Stimulated activated CD4-positive, alpha-beta T cell treated with anti-CD3 and anti-CD28 coated beads, Interleukin-1b, Interleukin-23, amount 100 ng/mL, for 48 hours (primary cell): ENCODE results near the gene MTRR.
A peak's percentile ranks its signal among the peaks of the same experiment; 100 is the strongest.

Experiments used
- DNase-seq: peaks from one replicate; pipeline ENCODE4 v3.0.0-alpha.2; 2020

The MTRR gene

DNA sequence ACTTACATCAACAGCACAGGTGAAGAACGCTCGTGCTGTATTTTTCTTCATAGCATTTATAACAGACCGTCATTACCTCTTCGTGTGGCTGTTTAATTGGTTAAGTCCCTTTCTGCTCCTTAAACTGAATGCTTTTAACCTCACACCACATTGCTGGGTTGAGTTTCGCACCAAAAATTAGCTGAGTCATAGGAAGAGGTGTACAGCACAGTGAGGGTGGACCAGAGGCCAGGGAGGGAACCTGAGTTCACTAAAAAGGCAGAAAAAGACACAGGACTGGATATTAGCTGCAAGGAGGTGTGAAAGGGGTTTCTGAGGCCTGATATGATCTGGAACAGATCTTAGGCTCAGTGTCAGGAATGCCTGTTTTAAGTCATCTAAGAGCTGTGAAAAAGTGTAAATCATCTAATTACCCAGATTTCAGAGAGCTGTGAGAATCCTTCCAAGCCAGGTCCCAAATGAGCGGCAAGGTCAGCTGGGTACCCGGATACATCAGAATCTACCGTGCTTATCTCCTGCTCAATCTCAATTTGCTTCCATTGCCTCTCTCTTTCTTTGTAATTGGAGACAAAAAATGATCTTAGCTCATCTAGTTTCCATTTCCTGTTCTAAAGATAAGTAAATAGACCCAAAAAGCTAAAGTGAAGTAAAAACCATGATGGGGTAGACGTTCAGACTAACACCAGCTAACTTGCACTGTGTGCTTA, 10.9 kb upstream of the MTRR start:
- no peak for DNase-seq

DNA sequence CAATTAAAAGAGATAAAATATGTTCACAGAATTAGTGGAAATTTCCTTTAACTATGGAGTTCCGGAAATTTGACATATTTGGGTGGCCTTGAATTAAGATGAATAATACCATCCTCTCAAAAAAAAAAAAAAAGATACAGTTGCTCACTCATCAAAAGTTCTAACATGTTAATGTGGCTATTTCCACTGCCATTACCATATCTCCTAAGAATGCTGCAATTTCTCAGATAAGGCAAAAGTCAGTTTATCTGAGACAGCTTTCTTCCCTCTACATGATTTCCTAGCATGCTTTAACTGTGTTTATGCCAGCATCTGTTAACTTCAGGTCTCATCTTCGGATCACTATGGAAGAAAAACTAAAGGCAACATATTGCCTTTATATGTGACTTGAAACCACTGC, 2.8 kb upstream of the MTRR start:
- no peak for DNase-seq

DNA sequence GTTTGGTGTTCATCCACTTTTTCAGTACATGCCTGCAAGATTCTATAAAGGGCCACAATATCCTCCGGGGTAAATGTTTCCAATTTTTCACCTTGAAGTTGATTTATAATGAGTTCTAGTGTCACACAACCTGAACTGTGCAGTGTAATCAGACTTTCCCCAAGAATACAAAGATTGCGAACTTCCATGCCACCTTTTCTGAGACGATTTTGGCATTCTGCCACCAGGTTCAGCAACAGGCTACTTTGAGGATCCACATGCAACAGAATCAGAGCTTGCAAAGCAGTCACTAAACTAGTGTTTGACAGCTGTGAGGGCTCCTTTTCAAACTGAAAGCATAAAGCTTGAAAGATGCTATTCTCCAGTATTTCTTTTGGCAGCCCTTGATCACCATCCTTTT, 1.7 kb upstream of the MTRR start:
- DNase-seq, result no peak

DNA sequence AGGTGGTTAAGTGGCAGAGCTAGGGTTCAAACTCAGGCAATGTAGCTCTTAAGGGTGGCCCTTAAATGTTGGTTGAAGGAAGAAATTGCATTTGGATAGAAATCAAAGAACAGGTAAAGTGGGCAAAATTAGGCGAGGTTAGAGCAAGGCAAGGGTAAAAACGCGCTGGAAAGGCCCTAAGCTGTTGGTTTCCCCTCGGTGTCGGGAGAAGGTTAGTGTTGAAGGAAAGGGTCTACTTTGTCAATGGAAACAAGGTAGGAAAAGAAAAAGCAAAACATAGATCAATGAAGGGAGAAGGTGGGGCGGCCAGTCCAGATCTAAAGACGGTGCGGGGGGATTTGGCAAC, 548 bp upstream of the MTRR start:
- no peak for DNase-seq

DNA sequence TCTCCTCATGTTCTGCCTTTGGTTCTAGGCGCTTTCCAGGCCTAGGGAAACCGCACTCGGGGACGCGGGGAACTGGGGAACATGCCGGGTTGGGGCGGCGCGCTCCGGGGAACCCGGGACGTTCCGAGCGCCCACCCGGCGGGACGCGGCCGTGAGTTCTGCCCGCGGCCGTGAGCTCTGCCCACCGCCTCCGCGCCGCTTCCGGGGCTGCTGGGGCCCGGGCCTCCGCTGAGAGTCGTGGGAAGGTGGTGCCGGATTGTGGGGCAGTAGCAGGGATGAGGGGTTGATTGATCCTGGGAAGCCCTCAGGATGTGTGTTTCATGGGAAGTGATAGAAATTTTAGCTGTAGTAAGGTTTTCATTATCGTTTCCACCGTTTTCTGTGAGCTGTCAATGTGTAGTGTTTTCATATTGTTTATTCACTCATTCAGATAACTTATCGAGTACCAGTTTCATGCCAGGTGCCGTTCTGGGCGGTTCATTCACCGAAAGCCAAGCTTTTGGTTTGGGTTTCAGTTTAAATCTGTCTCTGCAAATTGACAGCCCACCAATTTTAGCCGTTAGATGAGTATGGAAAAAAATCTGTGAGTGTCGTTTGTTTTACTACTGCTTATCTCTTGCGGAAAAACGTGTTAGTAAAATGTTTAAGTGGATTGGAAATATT, 657 bp downstream of the MTRR start:
- peak; percentile 45 for DNase-seq

DNA sequence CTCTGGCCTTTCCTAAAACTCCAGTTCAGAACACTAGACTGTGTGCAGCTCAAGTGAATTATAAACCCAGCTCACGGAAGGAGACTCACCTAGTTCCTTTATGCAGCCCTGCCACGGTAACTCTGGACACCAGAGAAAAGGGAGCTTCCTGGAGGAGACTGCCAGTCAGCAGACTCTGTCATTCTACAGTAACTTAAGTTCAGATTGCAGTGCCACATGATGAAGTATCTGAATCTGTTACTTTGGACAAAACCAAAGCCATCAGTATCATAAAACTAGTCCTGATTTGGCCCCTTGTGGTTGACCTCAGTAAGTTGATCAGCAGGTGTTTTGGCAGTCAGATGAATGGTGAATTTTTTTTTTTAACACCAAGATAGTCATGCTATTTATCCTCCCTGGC, 2.7 kb downstream of the MTRR start:
- DNase-seq, result no peak

DNA sequence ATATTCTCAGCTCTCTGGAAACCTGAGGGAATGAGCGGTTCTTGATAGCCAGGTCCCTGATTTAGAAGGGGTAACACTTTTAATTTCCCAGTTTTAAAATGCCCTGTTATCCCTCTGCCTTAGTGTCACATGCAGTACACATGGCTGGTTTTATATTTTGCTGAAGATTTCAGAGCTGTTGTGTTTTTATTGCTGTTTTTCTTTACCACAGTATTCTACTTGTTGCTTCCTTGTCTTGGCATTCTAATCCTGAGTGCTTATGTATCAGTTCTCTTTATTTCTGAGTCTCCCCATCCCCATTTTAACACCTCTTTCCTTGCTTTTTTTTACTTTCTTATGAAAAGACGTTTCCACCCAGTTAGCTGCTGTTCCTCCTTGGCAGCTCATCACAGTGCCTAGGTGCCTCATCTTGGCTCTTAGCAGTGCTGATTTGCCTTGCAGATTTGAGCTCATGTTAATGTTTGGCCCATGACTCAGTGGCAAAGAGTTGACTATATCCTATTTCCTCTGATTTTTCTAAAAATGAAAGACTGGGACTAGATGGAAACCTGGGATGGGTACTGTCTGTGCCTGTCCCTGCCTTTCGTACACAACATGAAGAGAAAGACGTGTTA, 3.7 kb downstream of the MTRR start:
- no peak for DNase-seq

DNA sequence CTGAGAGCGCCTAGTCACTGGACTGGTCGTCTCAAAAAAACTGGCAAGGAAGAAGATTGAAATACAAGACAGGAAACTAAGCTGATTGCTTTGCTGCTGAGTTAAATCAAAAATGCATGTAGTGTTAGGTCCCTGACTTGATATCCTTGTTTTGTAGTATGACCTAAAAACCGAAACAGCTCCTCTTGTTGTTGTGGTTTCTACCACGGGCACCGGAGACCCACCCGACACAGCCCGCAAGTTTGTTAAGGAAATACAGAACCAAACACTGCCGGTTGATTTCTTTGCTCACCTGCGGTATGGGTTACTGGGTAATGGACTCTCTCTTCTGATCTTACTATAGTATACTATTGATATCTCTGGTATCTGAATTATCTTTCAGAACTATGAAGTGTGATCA, 4.3 kb downstream of the MTRR start:
- DNase-seq, result peak; percentile 35

DNA sequence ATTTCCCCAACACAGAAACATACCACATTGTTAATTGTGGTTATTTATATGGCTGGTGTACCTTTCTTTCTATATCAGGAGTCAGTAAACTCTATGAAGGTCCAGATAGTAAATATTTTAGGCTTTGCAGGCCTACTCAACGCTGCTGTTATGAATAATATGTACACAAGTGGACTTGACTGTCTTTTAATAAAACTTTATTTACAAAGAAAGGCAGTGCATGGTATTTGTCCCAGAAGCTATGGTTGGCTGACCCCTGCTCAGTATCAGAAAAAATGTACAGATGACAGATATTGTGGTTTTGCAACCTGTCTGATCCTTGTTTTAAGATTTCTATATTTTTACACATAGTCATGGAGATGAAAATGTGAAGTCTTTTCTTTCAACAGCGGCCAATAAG, 5.7 kb downstream of the MTRR start:
- no peak for DNase-seq

DNA sequence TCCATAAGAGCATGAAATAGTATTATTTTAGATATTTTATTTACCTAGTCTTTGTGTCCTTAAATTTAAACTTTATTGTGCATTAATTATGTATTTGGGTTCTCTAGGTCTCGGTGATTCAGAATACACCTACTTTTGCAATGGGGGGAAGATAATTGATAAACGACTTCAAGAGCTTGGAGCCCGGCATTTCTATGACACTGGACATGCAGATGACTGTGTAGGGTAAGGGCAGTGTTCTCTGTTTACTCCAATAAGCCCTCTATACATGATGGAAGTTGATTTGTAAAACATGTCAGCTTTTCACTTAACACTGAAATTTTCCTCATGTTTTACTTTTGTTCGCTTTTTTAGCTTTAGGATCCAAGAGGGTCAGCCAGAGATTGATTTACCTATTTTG, 6.2 kb downstream of the MTRR start:
- DNase-seq, result no peak

DNA sequence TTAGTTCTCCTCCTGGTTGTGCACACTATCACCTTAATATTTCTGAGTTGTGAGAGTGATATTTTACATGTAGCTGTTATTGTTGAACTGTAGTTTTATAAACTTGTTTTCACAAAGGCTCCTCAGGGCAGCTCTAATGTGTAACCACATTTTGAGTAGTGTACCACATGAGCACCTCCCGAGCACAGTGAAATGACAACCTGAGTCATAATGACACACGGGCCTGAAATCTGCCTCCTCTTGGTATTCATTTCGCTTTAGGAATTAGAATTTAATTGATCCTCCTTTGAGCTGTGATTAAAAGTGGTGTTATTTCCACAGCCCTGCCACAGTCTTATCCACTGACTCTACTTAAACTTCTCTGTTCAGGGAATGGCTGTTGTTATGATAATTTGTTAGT, 7.9 kb downstream of the MTRR start:
- DNase-seq, result peak; percentile 45

DNA sequence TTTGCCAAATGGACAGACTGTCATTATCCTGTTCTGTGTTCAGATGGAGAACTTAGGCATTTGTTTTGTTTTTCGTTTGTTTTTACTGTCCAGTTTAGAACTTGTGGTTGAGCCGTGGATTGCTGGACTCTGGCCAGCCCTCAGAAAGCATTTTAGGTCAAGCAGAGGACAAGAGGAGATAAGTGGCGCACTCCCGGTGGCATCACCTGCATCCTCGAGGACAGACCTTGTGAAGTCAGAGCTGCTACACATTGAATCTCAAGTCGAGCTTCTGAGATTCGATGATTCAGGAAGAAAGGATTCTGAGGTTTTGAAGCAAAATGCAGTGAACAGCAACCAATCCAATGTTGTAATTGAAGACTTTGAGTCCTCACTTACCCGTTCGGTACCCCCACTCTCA, 8.9 kb downstream of the MTRR start:
- DNase-seq, result no peak

DNA sequence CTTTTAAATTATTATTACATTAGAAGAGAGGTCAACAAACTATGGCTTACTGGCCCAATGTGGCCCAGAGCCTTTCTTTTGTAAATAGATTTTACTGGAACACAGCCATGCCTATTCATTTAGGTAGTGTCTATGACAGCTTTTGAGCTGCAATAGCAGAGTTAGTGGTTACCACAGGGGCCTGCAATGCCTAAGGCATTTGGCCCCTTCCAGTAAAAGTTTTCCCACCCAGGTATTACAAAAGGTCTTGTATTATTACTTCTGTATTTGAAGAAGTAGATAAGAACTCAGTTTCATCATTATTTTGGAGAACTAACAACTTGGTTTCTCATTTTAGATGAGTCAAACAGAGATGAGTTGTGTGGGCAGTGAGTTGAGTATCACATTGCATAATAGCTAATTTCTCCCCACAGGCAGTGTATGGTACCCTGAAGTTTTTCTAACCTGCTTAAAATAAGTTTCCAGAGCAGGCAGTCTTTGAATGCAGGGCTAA, 9.5 kb downstream of the MTRR start:
- DNase-seq, result no peak

DNA sequence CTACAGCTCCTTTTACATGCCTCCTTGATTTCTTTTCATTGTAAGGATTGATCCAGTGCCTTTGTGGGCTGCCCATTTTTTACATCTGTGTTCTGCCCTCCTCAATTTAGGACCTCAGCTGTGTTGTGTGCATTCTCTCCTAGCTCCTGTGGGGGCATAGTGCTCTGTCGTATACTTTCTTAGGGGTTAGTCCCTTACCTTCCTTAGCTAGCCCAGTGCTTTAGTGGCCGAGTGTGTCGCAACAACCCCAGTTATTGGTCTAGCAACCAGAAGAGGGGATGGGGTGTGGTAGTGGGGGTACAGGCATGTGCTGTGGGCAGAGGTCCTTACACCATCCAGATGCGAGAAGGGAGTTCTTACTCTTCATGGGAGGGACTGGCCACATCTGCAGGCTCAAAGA, 12.1 kb downstream of the MTRR start:
- DNase-seq, result no peak

DNA sequence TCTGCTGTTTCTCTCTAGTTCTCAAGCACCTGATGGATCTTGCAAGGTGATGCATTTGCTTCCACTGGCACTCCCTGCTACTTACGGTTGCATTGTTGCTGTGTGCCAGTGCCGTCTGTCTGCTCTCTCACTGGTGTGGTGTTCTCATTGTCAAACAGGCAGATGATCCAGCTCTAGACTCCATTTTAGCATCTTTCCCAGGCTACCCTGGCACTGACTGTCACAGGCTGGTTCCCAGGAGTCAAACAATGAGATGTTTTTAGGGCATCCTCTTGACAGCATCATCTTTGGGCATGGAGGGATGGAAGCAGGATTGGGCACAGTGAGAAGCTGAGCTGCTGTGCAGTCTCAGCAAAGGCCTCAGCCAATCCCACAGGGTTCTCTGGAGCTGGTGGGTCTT, 12.9 kb downstream of the MTRR start:
- DNase-seq, result no peak

DNA sequence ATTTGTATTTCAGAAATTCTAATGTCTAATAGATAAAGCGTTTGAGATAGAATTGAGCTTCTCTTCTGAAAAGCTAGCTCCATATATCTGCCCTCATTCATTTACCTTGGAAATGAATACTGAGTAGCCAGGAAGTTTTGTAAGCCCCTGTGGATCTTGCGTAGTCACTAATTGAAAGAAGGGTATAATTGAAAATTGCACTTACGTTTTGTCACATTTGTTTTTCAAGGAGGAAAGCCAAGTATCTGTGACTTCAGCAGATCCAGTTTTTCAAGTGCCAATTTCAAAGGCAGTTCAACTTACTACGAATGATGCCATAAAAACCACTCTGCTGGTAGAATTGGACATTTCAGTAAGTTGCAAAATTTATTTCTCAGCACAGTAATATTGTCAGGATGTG, 14.0 kb downstream of the MTRR start:
- no peak for DNase-seq

DNA sequence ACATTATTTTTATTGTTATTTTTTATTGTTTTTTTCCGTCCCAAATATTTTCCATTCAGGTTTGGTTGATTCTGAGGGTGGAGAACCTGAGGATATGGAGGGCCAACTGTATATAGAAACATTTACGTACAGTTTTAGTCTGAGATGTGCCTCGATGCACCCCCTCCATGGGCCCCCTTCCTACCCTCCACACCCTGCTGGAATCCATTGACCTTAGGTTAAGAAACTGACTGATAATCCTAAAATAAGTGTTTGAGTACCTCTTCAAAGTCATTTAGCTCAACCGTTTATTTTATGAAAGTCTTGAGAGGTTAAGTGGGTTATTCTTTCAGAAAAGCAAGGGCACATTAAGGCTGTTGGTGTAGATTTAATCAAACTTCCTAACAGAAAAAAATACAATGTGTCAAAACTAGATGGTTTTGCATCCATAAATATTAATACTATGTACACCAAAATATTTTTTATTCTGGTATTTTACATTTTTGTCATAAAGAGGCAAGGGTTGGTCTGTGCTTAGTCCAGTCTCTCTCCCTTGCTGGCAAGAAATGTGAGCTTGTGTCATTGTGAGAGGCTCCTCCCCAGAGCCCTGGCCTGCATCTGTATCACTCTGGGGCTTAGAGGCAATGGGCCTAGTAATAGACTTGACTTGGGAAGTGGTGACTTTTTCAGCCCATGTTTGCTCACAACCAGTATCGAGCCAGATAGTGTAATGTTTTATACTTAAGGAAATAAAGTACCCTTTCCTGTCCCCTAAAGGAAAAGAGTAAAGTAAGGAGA, 15.7 kb downstream of the MTRR start:
- DNase-seq, result no peak

DNA sequence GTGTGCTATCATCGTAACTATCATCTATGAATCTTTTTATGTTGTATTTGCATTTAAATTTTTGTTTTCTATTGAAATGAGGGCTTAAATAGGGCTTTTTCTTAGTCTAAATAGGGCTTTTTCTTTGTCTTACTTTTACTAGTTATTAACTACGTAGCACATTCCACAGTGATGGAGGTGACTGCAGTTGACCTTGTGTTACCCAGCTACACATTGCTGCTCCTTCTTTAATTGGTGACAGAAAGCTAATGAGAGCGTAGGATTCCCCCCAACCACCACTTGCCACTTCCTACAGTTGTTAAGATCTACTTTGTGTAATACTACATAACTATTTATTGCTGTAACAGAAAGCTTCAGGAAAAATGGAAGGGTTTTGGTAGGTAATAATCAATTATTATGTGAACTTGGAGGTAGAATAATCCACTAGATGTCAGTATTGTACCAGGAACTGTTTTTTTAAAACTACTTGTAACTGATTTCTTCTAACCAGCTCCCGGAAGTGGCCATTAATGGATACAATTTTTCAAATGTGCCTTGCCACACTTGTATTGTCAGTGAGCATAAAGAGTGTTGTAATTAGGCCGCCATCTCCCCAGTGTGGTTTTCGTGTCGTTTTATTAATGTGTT, 18.0 kb downstream of the MTRR start:
- DNase-seq, result no peak

DNA sequence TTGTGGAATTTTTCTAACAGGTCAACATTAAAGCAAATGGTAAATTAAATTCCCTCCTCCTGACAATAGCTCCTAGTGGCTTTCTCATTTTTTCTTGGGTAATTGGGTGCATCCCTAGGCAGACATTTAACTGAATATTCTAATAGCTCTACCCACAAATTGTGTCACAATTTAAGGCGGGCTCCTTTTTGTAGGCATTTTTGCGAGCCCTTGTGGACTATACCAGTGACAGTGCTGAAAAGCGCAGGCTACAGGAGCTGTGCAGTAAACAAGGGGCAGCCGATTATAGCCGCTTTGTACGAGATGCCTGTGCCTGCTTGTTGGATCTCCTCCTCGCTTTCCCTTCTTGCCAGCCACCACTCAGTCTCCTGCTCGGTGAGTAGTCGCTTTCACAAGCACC, 20.0 kb downstream of the MTRR start:
- DNase-seq, result no peak

DNA sequence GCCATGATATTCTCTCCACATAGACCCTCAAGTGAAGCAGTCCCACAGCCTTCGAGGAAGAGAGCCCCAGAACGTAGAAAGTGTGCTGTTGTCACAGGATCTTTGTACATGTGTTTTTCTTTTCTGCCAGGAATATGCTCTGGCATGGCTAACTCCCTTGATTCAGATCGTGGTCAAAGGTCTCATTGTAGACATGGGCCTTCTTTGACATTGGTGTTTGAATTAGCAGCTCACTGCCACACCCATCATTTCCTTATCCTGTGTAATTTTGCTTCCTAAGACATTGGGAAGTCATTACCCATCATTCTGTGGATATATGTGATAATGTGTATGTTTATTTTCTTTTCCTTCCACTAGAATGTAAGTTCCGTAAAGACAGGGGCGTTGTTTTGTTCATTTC, 25.5 kb downstream of the MTRR start:
- no peak for DNase-seq

DNA sequence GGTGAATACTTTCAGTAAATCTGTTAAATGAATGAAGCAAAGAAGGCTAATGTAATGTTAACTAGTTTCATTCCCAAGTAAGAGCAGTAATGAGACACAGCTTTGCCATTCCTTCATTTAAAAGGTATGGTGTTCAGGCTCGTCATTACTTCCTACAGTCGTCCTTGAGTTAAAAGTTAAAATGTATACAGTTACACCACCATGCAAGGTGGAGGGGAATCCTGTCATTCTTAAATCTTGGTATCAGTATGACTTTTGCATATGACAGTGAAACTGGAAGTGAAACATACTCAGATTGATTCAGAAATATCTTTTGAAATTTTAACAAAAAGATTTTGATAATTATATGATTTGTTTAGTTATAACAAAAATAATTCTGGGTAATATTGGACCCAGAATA, 25.9 kb downstream of the MTRR start:
- no peak for DNase-seq

DNA sequence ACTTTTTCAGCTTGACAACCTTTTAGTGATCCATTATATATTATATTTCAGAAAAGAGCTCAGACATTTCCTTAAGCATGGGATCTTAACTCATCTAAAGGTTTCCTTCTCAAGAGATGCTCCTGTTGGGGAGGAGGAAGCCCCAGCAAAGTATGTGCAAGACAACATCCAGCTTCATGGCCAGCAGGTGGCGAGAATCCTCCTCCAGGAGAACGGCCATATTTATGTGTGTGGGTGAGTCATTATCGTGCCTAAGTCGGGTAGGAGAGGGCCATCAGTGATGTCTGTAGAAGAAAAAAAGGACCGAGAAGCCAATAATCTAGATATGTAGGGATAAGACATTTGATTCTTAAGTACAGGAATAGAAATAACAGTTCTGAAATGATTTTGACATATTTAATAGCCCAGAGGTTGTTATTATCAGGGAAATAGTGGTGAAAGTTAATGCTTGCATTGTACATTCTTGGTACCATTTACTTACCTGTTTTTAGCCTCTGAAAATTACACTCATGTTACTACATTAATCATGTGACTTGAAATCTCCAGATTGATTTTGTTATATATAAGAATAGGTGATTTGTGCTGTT, 28.2 kb downstream of the MTRR start:
- DNase-seq, result no peak

DNA sequence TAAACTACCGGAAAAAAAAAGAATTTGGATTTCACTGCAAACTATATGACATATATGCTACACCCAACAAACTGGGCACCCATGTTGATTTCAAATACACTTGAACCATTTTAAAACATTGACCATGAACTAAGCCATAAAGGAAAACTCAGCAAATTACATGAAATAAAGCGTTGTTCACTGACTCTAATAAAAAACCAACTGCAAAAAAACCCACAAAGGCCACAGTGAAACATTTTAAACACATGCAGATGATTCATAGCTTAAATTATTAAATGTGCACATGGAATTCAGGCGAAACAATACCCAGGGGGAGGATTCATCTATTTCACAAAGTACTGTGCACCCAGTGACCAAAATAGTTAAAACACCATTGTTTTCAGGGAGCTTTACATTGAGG, 33.3 kb downstream of the MTRR start:
- DNase-seq, result no peak
